Measurements from ENCODE around the gene RAX2.

The RAX2 gene

GRCh38 chr19:3722443-3723109 lies 49.5 kb downstream of the RAX2 start:
- peak; percentile 79 for DNase-seq

- peak; percentile 45 for DNase-seq
Observed at GRCh38 chr19:3721887-3722442, 50.1 kb downstream of the RAX2 start.

GRCh38 chr19:3721131-3721886 lies 50.7 kb downstream of the RAX2 start:
- peak; percentile 97 for DNase-seq

GRCh38 chr19:3720349-3720917 lies 51.6 kb downstream of the RAX2 start:
- DNase-seq: no peak

- no peak for DNase-seq
Observed at GRCh38 chr19:3719868-3720267, 52.2 kb downstream of the RAX2 start.
